SK-N-DZ (cell line): ENCODE results near the gene CREM.
"Not testable (repeated sequence)": the region's sequence is repeated elsewhere in the genome, so short reads cannot be mapped to it uniquely, and the experiment has no call there.

Source experiments
- DNase-seq: peaks from one replicate; pipeline ENCODE4 v3.0.0-alpha.2; 2015; ENCODE audit warnings: low spot score

The CREM gene

GRCh38 chr10:35194471-35194870, 67.8 kb downstream of the CREM start:
- DNase-seq, result no peak

GRCh38 chr10:35194906-35195305, 68.3 kb downstream of the CREM start:
- no peak for DNase-seq

GRCh38 chr10:35195361-35196306, 69.0 kb downstream of the CREM start:
- peak; percentile 76 for DNase-seq

- no peak for DNase-seq
These were observed 73.8 kb downstream of the CREM start for GRCh38 chr10:35200487-35200886.

GRCh38 chr10:35201234-35201633, 74.6 kb downstream of the CREM start:
- no peak for DNase-seq

GRCh38 chr10:35202050-35202449, 75.4 kb downstream of the CREM start:
- DNase-seq, result no peak

GRCh38 chr10:35203745-35204144, 77.1 kb downstream of the CREM start:
- no peak for DNase-seq

GRCh38 chr10:35204650-35205319, 78.1 kb downstream of the CREM start:
- no peak for DNase-seq

- no peak for DNase-seq
These were observed 79.6 kb downstream of the CREM start for GRCh38 chr10:35206274-35206673.

GRCh38 chr10:35208536-35208935, 81.9 kb downstream of the CREM start:
- DNase-seq, result no peak

- no peak for DNase-seq
These were observed 82.4 kb downstream of the CREM start for GRCh38 chr10:35208949-35209613.

- DNase-seq, result no peak
These were observed 84.3 kb downstream of the CREM start for GRCh38 chr10:35210961-35211360.

GRCh38 chr10:35211390-35211789, 84.7 kb downstream of the CREM start:
- no peak for DNase-seq

- no peak for DNase-seq
These were observed 86.2 kb downstream of the CREM start for GRCh38 chr10:35212856-35213255.

GRCh38 chr10:35213699-35214098, 87.1 kb downstream of the CREM start:
- DNase-seq, result no peak

GRCh38 chr10:35214607-35215020, 88.0 kb downstream of the CREM start:
- DNase-seq, result no peak

GRCh38 chr10:35215107-35215506, 88.5 kb downstream of the CREM start:
- no peak for DNase-seq

GRCh38 chr10:35216303-35216905, 89.8 kb downstream of the CREM start:
- DNase-seq, result no peak

- DNase-seq, result not testable (repeated sequence)
These were observed 90.3 kb downstream of the CREM start for GRCh38 chr10:35216956-35217355.

GRCh38 chr10:35217455-35217854, 90.8 kb downstream of the CREM start:
- DNase-seq, result no peak

GRCh38 chr10:35218339-35218955, 91.8 kb downstream of the CREM start:
- peak; percentile 74 for DNase-seq
